ENCODE results near the gene KCNK18. TPM values are rescaled to one million over a fixed set of nuclear protein-coding genes. Genes with fewer than 3 reads are reported as not detected.

Gene KCNK18
- total RNA-seq, 2 donors from 2014 or later = not detected

DNA sequence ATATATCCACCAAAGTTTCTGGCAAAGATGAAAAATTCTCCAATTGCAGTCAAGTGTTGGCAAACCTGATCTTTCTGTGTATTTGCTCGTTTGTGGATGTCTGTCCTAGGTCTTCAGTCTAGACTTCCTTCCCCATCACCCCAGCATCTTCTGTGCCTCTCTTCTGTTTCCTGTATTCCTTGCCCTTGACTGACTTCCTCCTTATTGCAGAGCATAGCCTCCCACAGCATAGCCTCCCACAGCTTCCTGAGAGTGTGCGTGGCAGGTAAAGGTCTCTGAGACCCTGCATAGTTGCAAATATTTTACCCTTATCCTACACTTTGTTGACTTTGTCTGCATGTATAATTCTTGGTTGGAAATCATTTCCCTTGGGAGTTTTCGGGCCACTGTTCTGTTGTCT lies 62.0 kb downstream of the KCNK18 start:
- WGBS, 2 donors = 56 to 60% methylated on average over 3 of the region's 3 CpGs
- DNase-seq = no peak
- no peak for ATAC-seq
- Histone ChIP-seq H3K36me3 (replicated peaks in 1 of 2; ENCODE audit: insufficient read depth in 1 of 2, low read depth in 2 of 2) (no peaks in the 10 kb centered on the region), H3K4me3 (no peak overlapping the region), H3K4me1 (peaks cover 5% of the 10 kb centered on the region), H3K27me3 (no peaks in the 10 kb centered on the region), H3K27ac (no peak overlapping the region), H3K9me3 (no peaks in the 10 kb centered on the region)
- TF ChIP-seq, protein P1, sequence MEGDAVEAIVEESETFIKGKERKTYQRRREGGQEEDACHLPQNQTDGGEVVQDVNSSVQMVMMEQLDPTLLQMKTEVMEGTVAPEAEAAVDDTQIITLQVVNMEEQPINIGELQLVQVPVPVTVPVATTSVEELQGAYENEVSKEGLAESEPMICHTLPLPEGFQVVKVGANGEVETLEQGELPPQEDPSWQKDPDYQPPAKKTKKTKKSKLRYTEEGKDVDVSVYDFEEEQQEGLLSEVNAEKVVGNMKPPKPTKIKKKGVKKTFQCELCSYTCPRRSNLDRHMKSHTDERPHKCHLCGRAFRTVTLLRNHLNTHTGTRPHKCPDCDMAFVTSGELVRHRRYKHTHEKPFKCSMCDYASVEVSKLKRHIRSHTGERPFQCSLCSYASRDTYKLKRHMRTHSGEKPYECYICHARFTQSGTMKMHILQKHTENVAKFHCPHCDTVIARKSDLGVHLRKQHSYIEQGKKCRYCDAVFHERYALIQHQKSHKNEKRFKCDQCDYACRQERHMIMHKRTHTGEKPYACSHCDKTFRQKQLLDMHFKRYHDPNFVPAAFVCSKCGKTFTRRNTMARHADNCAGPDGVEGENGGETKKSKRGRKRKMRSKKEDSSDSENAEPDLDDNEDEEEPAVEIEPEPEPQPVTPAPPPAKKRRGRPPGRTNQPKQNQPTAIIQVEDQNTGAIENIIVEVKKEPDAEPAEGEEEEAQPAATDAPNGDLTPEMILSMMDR (IDR thresholded peaks at IDR 0.05) = no peak
- TF ChIP-seq POLR2A (IDR thresholded peaks at IDR 0.05) = no peak
- intact Hi-C loops (cut with DNase I) = no loop called here

Small RNAs within 50 kb of the gene (microRNA-seq; reads per million reads assigned to microRNA genes)
- gene MIR3663 (ENCODE audit: borderline number of aligned reads in 2 of 2, borderline replicate concordance in 2 of 2) = 0 reads per million in 2 donors

Small RNAs within 50 kb of the gene (small RNA-seq; reads per million reads assigned to genes)
- gene MIR3663 = not detected

Other genes starting within 250 kb of the KCNK18 start
- 10 to 100 TPM; 24.7 to 37.1 TPM for gene SHTN1, start 192.3 kb upstream of the KCNK18 start, total RNA-seq
- gene VAX1, start 59.2 kb upstream of the KCNK18 start, total RNA-seq = not detected
- gene SLC18A2, start 43.6 kb downstream of the KCNK18 start, total RNA-seq = 1 to 10 TPM; 1.6 to 2.3 TPM
- gene PDZD8, start 178.0 kb downstream of the KCNK18 start, total RNA-seq = 10 to 100 TPM; 34.3 to 36.8 TPM

All from body of pancreas (tissue), 4 donors.